ENCODE measurements around the gene EYA2.

DNA sequence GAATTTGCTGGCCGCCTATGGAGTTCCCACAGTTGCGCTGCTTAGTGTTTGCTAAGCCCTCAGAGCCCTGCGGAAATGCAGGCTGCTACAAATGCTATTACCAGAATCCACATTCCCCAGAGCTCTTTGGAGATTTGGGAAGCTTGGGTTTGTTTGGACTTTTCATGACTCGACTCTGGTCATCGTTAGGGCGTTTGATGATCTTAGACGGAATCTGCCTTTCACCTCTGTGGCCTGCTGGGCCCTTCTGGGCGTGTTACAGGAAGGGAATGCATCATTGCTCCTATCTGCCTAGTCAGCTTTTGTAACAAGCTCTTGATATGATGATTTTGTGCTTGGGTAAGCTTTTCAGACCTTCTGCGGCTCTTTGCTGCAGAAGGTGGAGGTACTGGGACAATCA is 50.8 kb downstream of the EYA2 start:
- TF ChIP-seq, protein P1, sequence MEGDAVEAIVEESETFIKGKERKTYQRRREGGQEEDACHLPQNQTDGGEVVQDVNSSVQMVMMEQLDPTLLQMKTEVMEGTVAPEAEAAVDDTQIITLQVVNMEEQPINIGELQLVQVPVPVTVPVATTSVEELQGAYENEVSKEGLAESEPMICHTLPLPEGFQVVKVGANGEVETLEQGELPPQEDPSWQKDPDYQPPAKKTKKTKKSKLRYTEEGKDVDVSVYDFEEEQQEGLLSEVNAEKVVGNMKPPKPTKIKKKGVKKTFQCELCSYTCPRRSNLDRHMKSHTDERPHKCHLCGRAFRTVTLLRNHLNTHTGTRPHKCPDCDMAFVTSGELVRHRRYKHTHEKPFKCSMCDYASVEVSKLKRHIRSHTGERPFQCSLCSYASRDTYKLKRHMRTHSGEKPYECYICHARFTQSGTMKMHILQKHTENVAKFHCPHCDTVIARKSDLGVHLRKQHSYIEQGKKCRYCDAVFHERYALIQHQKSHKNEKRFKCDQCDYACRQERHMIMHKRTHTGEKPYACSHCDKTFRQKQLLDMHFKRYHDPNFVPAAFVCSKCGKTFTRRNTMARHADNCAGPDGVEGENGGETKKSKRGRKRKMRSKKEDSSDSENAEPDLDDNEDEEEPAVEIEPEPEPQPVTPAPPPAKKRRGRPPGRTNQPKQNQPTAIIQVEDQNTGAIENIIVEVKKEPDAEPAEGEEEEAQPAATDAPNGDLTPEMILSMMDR (IDR thresholded peaks at IDR 0.05), result no peak
- no peak for TF ChIP-seq POLR2A (IDR thresholded peaks at IDR 0.05)

All from heart left ventricle (tissue), 13 donors.